ENCODE data around the gene CELF4. TPM values are rescaled to one million over a fixed set of nuclear protein-coding genes. Genes with fewer than 3 reads are reported as not detected.

Gene CELF4
- total and polyA plus RNA-seq, 10 of the 15 experiments (the other 5 are each of a cell fraction or from before 2014, with no cell fraction given): 0.03 to 0.32 TPM; not detected in 8

GRCh38 chr18:37259711-37260110 lies 305.9 kb downstream of the CELF4 start:
- DNase-seq (ENCODE audit: low read depth, low spot score) (no peak), FAIRE-seq (no peak), ATAC-seq (no peak)
- ChIA-PET POLR2A (no interaction called here), SMC1A (ENCODE audit: uncharacterized antibody, unreplicated experiment) (no interaction called here), CTCF (no interaction called here), RAD21 (ENCODE audit: unreplicated experiment) (no interaction called here)
- H3K27ac ChIP-seq (ENCODE audit: control insufficient read depth, insufficient read depth): no peak overlapping the region
- WGBS (ENCODE audit: insufficient coverage, insufficient replicate concordance, low lambda C conversion rate, missing lambda C conversion rate): 13% methylated on average over 4 of the region's 5 CpGs
- no peak overlapping the region for H3K9ac ChIP-seq (ENCODE audit: control insufficient read depth, insufficient read depth, low read length)
- no peaks in the 10 kb centered on the region for H3K36me3 ChIP-seq (ENCODE audit: control insufficient read depth in 2 of 2, insufficient read depth in 2 of 2, low read length in 1 of 2)
- no TSS peak for BruUV-seq (replicated peaks)
- in situ Hi-C loops (cut with MboI): no loop called here
- no peaks in the 10 kb centered on the region for H3K79me2 ChIP-seq (ENCODE audit: control insufficient read depth, insufficient read depth, low read length)
- TF ChIP-seq NFXL1 (IDR thresholded peaks at IDR 0.05; ENCODE audit: borderline replicate concordance) (no peak), FOS (IDR thresholded peaks at IDR 0.05; ENCODE audit: borderline replicate concordance, extremely low read depth, insufficient read length) (no peak)
- H3K4me3 ChIP-seq: no peak overlapping the region
- no peak overlapping the region for H3K4me2 ChIP-seq (ENCODE audit: control insufficient read depth, insufficient read depth)
- H3K4me1 ChIP-seq (ENCODE audit: control insufficient read depth, insufficient read depth, low read length): no peaks in the 10 kb centered on the region
- no peaks in the 10 kb centered on the region for H4K20me1 ChIP-seq (ENCODE audit: control insufficient read depth, insufficient read depth)
- peaks cover 2 to 5% of the 10 kb centered on the region in 2 experiments; a peak in 2 of 4 replicates for H3K27me3 ChIP-seq (replicated peaks in 1 of 2; ENCODE audit: control insufficient read depth in 2 of 2, insufficient read depth in 2 of 2, low read length in 1 of 2)
- H3K9me3 ChIP-seq (replicated peaks; ENCODE audit: control insufficient read depth, insufficient read depth, low read length): no peaks in the 10 kb centered on the region
- intact Hi-C loops (cut with micrococcal nuclease; ENCODE audit: unreplicated experiment): no loop called here
- no peak overlapping the region for H2AFZ ChIP-seq (ENCODE audit: control insufficient read depth, low read depth, low read length)

GRCh38 chr18:37258819-37259218 lies 306.8 kb downstream of the CELF4 start:
- BruUV-seq (replicated peaks): no TSS peak
- TF ChIP-seq CBX5 (IDR thresholded peaks at IDR 0.05; ENCODE audit: low read depth) (no peak), SIN3A (IDR thresholded peaks at IDR 0.05; ENCODE audit: low read depth, low read length) (no peak), NBN (IDR thresholded peaks at IDR 0.05) (no peak), SPI1 (IDR thresholded peaks at IDR 0.05; ENCODE audit: borderline replicate concordance, insufficient read depth, low read depth, low read length) (no peak), TBL1XR1 (IDR thresholded peaks at IDR 0.05; ENCODE audit: low read depth, low read length) (no peak), RELB (IDR thresholded peaks at IDR 0.05; ENCODE audit: low read depth) (no peak), HDAC2 (IDR thresholded peaks at IDR 0.05) (no peak), ATF3 (IDR thresholded peaks at IDR 0.05; ENCODE audit: borderline replicate concordance, extremely low read depth, low read depth, low read length) (no peak), SMC3 (IDR thresholded peaks at IDR 0.05; ENCODE audit: borderline replicate concordance, low read length) (no peak), FOXM1 (IDR thresholded peaks at IDR 0.05; ENCODE audit: low read depth, low read length) (no peak), EED (IDR thresholded peaks at IDR 0.05; ENCODE audit: low read depth) (no peak), RFX5 (IDR thresholded peaks at IDR 0.05; ENCODE audit: low read depth, low read length) (no peak), IKZF1 (conservative IDR thresholded peaks at IDR 0.05) (no peak), CHD1 (IDR thresholded peaks at IDR 0.05; ENCODE audit: low read depth, low read length) (no peak), HCFC1 (IDR thresholded peaks at IDR 0.05; ENCODE audit: low read length) (no peak), ELK1 (IDR thresholded peaks at IDR 0.05; ENCODE audit: low read depth, low read length) (no peak)
- ChIA-PET SMC1A (ENCODE audit: uncharacterized antibody, unreplicated experiment) (no interaction called here), POLR2A (no interaction called here), CTCF (no interaction called here), RAD21 (ENCODE audit: unreplicated experiment) (no interaction called here)
- Histone ChIP-seq H3K79me2 (ENCODE audit: control insufficient read depth, insufficient read depth, low read length) (no peaks in the 10 kb centered on the region), H3K9ac (ENCODE audit: control insufficient read depth, insufficient read depth, low read length) (no peak overlapping the region), H3K27me3 (replicated peaks in 1 of 2; ENCODE audit: control insufficient read depth in 2 of 2, insufficient read depth in 2 of 2, low read length in 1 of 2) (peaks cover 5% of the 10 kb centered on the region in 2 experiments; a peak in 3 of 4 replicates), H3K4me3 (no peak overlapping the region), H4K20me1 (ENCODE audit: control insufficient read depth, insufficient read depth) (no peaks in the 10 kb centered on the region), H3K36me3 (ENCODE audit: control insufficient read depth in 2 of 2, insufficient read depth in 2 of 2, low read length in 1 of 2) (no peaks in the 10 kb centered on the region), H3K4me1 (ENCODE audit: control insufficient read depth, insufficient read depth, low read length) (no peaks in the 10 kb centered on the region), H3K27ac (ENCODE audit: control insufficient read depth, insufficient read depth) (no peak overlapping the region), H2AFZ (ENCODE audit: control insufficient read depth, low read depth, low read length) (no peak overlapping the region), H3K9me3 (replicated peaks; ENCODE audit: control insufficient read depth, insufficient read depth, low read length) (no peaks in the 10 kb centered on the region), H3K4me2 (ENCODE audit: control insufficient read depth, insufficient read depth) (no peak overlapping the region)
- in situ Hi-C loops (cut with MboI) (no loop called here), intact Hi-C loops (cut with micrococcal nuclease; ENCODE audit: unreplicated experiment) (no loop called here)
- no peak for ATAC-seq
- no peak for FAIRE-seq
- WGBS (ENCODE audit: insufficient coverage, insufficient replicate concordance, low lambda C conversion rate, missing lambda C conversion rate): 25% methylated on average over 11 of the region's 11 CpGs
- DNase-seq (ENCODE audit: low read depth, low spot score): no peak

All from GM12878 (cell line).